HG03196 (cell line): ENCODE results near the gene RABGAP1.

Experiments used
- ATAC-seq: cut with Tn5 transposase; IDR thresholded peaks from one replicate; pipeline ENCODE4 v1.9.1; 2021; ENCODE audit not compliant: unreplicated experiment

The RABGAP1 gene

GRCh38 chr9:123044586-123044985 lies 103.8 kb downstream of the RABGAP1 start:
- ATAC-seq, result no peak

GRCh38 chr9:123046406-123047195 lies 105.8 kb downstream of the RABGAP1 start:
- no peak for ATAC-seq

DNA sequence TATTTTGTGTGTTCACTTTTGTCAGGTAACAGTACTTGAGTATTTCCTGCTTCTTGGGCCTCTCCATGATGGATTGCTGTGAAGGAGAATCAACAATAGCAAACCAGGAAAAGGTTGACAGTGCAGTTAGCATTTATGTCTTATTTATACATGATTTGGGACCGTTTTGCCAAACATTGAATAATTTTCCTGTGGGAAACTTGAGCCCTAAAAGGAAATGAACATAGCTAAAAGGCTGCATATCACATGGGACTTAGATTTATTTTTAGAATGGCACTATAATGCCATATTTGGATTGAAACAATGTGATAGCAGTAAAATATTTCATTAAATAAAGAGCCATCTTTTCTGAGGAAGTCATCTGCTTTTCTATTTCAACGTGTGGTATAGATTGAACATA lies 107.9 kb downstream of the RABGAP1 start:
- no peak for ATAC-seq

DNA sequence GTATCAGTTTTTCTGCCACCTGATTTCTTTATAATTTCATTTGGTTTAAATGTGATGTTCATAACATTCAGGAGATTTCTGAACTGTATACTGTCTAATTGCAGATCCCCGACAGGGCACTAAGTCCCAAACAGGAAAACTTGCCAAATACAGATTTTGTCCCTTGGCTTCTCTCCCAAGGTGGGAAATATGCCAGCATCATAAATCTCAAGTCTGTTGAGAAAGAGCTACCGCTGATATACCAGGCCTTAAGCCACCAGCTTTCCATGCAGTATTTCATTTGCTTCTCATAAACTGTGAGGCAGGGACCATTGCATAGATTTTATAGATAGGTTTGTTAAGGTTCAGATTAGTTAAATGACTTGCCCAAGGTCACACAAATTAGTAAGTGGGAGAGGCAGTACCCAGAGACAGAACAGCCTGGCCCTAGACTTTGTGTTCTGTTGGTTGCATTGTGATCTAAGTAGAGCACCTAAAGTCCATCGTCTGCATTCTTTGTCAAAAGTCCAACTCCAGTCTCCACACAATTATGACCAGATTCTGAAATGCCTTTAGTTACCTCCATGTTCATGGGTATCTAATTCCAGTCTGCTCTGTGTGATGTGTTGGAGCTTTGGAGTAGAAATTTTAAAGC lies 108.9 kb downstream of the RABGAP1 start:
- ATAC-seq, result no peak

GRCh38 chr9:123053046-123053445 lies 112.2 kb downstream of the RABGAP1 start:
- ATAC-seq, result no peak

GRCh38 chr9:123053711-123054110 lies 112.9 kb downstream of the RABGAP1 start:
- no peak for ATAC-seq

GRCh38 chr9:123058834-123059233 lies 118.0 kb downstream of the RABGAP1 start:
- ATAC-seq, result no peak

DNA sequence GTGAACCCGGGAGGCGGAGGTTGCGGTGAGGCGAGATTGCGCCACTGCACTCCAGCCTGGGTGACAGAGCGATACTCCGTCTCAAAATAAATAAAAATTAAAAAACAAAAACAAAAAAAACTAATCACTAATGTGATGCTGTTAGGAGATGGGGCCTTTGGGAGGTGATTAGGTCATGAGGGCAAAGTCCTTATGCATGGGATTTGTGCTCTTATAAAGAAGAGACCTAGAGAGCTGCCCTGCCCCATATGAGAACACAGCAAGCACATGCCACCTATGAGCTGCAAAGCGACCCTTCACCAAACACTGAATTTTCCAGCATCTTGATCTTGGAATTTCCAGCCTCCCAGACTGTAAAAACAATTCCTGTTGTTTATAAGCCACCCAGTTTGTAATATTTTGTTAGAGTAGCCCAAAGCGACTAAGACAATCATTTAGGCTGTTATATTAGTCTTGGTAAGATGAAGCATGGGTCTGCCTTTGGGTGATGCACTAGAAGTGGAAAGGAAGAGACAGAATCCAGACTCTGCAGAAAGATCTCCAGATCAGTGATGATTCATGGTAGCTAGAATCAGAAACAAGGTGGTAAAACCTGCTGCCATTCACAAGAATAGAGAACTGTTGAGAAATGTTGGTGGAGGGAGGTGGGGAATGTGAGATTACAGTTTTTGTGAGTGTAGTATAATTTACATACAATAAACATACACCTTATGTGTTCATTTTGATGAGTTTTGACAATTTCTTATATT lies 118.8 kb downstream of the RABGAP1 start:
- no peak for ATAC-seq

DNA sequence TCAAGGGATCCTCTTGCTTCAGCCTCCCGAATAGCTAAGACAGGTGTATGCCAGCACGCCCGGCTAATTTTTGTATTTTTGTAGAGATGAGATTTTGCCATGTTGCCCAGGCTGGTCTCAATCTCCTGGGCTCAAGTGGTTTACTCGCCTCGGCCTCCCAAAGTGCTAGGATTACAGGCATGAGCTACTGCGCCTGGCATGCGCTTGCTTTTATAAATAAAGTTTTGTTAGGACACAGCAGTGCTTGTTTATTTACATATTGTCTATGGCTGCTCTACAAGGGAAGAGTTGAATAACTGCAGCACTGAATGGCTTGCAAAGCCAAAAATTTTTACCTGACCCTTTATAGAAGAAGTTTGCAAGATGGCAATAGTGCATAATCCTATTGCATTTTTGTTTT lies 120.4 kb downstream of the RABGAP1 start:
- no peak for ATAC-seq

- ATAC-seq, result no peak
Measured at GRCh38 chr9:123062351-123063176, 121.7 kb downstream of the RABGAP1 start.

DNA sequence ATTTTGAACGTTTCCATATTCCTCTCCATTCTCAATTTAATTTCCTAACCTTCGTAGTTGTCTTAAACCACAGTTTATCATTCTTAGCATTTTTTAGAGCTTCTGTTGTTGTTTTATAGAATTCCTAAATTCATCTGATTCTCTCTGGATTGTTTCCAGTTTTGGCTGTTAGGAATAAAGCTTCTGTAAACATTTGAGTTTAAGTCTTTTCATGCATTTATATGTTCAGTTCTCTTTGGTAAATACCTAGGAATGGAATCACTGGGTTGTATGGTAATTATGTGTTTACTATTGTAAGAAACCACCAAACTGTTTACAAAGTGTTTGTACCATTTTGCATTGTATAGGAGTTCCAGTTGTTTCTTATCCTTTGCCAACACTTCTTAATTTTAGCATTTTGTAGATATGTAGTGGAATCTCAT lies 122.4 kb downstream of the RABGAP1 start:
- no peak for ATAC-seq

DNA sequence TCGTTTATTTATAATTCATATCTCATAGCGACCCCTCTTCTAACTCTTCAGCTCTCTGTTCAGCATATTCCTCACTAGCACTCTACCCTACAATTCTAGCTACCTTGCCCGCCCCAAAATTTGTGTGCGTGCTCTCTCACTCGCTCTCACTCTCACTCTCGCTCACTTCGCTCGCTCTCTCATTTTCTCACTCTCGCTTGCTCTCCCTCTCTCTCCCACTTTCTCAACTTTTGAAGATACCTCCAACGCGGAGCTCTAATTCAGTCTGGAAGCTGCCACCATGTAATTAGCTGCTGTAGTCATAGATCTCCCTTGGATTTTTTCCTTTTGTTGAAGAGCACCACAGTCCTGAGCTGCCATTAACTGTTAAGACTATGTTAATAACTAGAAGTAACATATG lies 123.1 kb downstream of the RABGAP1 start:
- no peak for ATAC-seq

GRCh38 chr9:123064716-123065115 lies 123.9 kb downstream of the RABGAP1 start:
- ATAC-seq, result no peak

DNA sequence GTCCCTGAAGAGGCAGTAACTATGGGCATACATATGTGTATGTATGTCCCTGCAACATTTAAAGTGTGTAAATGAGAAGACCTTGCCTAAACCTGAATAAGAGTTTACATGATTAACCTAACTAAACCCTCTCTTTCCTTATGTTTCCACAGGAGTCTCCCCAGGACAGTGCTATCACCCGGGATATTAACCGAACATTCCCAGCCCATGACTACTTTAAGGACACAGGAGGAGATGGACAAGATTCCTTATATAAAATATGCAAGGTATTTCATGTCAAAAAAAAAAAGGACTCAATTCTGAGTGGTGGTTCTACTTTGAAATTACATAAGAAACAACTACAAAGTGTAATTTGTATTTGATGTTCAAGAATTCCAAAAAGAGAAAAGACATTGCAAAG lies 124.4 kb downstream of the RABGAP1 start:
- no peak for ATAC-seq

DNA sequence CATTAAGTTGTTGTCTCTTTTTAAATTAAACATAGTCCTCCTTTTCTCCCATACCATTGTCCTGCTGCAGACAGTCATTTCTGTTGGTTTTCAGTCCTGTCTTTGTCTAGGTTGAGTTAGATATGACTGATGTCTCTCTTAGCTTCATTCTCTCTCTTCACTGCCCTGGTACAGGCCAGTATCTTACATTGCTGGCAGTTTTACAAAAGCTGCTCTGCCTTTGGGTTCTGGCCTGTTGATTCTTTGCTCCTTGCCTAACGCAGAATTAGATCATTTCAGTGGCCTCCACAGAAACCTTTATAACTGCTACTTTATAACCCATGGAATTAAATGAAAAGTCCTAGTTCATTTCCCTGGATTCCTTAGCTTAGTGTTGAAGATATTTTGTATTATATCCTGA lies 126.3 kb downstream of the RABGAP1 start:
- no peak for ATAC-seq

DNA sequence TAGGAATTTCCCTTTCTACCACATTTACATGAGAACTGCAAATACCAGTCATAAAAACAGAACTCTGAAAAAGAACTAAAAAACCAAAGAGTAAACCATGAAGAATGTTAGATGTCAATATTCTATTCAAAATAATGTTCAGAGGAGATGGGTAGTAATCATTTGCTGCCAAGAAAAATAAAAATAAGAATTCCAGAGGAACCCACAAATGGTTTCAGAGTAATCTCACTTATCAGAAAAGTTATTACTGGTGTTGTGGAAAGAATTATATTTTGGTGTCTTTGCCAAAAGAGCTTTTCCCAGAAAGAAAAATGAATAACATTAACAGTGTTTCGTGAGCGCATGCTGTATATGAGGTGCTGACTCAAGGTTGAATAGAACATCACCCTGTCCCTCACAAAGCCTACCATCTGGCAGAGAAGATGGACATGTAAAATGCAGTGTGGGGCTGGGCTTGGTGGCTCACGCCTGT lies 128.2 kb downstream of the RABGAP1 start:
- no peak for ATAC-seq

DNA sequence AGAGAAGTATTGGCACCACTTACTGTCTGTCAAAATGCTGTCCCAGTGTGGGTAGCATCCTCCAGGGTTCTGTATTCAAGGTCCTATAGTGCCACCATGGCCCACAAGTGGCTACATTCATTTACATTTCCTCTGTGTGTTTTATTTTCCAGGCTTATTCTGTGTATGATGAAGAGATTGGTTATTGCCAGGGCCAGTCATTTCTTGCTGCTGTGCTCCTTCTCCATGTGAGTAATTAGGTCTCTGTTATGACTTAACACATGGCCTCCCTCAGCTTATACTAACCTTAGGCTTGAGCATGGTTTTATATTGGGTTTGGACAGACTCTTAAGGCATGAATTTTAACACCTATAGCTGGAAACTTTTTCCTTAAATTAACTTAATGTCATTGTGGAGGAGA lies 129.4 kb downstream of the RABGAP1 start:
- ATAC-seq, result no peak

DNA sequence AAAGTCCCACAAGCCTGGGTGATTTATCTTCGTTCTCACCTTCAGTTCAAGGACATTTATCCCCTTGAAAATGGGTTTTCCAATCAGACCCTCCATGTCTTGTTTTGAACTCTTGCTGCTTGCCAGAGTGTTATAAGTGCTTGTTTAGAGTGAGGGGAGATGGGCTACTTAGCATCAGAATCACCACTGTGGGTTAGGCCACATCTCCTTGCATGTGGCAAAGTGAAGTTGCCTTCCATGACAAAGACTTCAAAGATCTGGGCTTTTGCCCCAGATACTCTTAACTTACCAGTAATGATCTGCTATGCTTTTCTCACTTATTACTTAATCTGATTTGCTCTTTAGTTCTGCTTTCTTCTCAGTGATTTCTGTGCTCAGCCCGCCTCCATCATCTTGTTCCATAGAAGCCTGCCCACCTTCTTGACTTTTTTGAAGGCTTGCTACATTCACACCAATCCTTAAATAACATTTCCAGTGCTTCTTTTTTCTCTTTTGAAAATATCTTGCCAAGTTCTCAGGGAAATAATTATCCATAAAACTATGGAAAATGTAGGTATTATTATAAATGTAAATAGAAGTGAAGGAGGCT lies 131.7 kb downstream of the RABGAP1 start:
- no peak for ATAC-seq

DNA sequence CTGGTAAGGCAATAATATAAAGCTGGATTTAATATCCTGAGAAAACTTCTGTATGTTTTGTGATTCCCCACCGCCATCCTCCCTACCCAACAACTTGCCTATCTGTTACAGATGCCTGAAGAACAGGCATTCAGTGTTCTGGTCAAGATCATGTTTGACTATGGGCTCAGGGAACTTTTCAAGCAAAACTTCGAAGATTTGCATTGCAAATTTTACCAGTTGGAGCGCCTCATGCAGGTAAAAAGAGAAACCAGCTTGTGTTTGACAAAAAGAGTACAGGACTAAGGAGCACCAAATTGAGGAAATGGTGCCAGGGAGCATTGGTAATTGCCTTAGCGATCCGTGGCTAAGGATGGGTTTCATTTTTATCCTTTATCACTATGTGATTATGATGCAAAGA lies 132.6 kb downstream of the RABGAP1 start:
- no peak for ATAC-seq

- no peak for ATAC-seq
Measured at GRCh38 chr9:123073991-123074422, 133.2 kb downstream of the RABGAP1 start.

DNA sequence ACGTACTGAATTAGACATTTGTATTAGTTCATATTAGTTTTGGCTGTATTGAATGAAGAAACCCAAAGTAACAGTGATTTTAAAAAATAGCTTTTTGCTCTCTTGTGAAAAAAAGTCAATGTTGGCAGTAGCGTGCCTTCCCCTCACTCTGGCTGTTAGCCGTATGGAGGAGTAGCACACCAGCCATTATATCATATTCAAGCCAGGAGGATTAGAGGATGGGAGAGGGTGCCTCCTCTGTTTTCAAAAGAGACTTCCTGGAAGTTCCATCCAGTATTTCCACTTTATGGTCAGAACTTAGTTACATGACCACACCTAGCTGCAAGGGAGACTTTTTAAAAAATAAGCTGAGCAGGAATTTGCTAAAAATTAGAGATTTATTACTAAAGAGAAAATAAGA lies 133.8 kb downstream of the RABGAP1 start:
- no peak for ATAC-seq
